Endothelial cell of umbilical vein (primary cell): ENCODE measurements around the gene ZNF205. TPM values are rescaled to one million over a fixed set of nuclear protein-coding genes. Genes with fewer than 3 reads are reported as not detected.
"Not testable (repeated sequence)": the region's sequence is repeated elsewhere in the genome, so short reads cannot be mapped to it uniquely, and the experiment has no call there.

ENCODE experiments used
- BruUV-seq: library from RNA; stranded (reverse); fragments of 400-500 nt; replicated peaks from 2 replicates; lab custom pipeline; 2021; lab: Mats Ljungman, UMichigan
- CTCF ChIA-PET: fragments of 300-600, 350-600 bp; sonication (Branson Sonifier 250); formaldehyde crosslinking; loops from one replicate; lab custom pipeline; 2021; ENCODE audit warnings: antibody characterized with exemption, inconsistent platforms; lab: Charles Lee
- POLR2A ChIA-PET: fragments of 300-600, 350-600 bp; sonication (Branson Sonifier 250); formaldehyde crosslinking; loops from one replicate; lab custom pipeline; 2021; ENCODE audit warnings: antibody characterized with exemption, inconsistent platforms; lab: Charles Lee
- DNase-seq: peaks from one replicate; pipeline ENCODE4 v3.0.0-alpha.2; 2011; ENCODE audit warnings: low read depth, low spot score
- FAIRE-seq: peaks from 2 replicates; lab custom pipeline; 2011; peaks lifted over from hg19 to GRCh38; lab: Jason Lieb, UNC
- H2AFZ ChIP-seq: 2 replicates; pipeline ENCODE4 v1.6.0; 2012; ENCODE audit warnings: low read depth, low read length, control low read depth, inconsistent platforms
- H3K27ac ChIP-seq: 2 replicates; pipeline ENCODE4 v1.5.1; 2011; ENCODE audit warnings: low read depth, mild to moderate bottlenecking, control low read depth, low read length, moderate library complexity; ENCODE audit not compliant: insufficient read depth
- H3K27me3 ChIP-seq, 2 experiments: 2 replicates each; pipeline versions ENCODE4 v1.6.0 to v1.6.1; 2011; ENCODE audit warnings: low read length in 2 of 2, mixed read lengths in 1 of 2; ENCODE audit not compliant: control insufficient read depth in 2 of 2, insufficient read depth in 2 of 2
- H3K36me3 ChIP-seq, 2 experiments: 2 replicates in 1 of 2; 3 replicates in 1 of 2; pipeline ENCODE4 v1.5.1; 2011; ENCODE audit warnings: low read length in 2 of 2, mild to moderate bottlenecking in 1 of 2, moderate library complexity in 1 of 2; ENCODE audit not compliant: control insufficient read depth in 2 of 2, insufficient read depth in 2 of 2; ENCODE audit errors: extremely low read depth in 1 of 2
- H3K4me1 ChIP-seq: 3 replicates; pipeline ENCODE4 v1.5.1; 2011; ENCODE audit warnings: mild to moderate bottlenecking, low read length; ENCODE audit not compliant: control insufficient read depth, insufficient read depth; ENCODE audit errors: extremely low read depth
- H3K4me2 ChIP-seq: 2 replicates; pipeline ENCODE4 v1.6.1; 2011; ENCODE audit warnings: low read length, control low read depth, mixed read lengths; ENCODE audit not compliant: insufficient read depth
- H3K4me3 ChIP-seq, 3 experiments: fragments of 200-600 bp in 1 of 3; sonication (generic), shearing (Covaris generic) in 1 of 3; replicated peaks in 1 of 3; 2 replicates each; pipeline ENCODE4 v1.5.1; 2011 to 2016; ENCODE audit warnings: control low read depth in 3 of 3, low read length in 3 of 3, mild to moderate bottlenecking in 2 of 3, inconsistent platforms in 1 of 3, low read depth in 1 of 3, moderate library complexity in 1 of 3; ENCODE audit not compliant: insufficient read depth in 1 of 3
- H3K79me2 ChIP-seq: 2 replicates; pipeline ENCODE4 v1.6.0; 2012; ENCODE audit warnings: low read length, inconsistent platforms; ENCODE audit not compliant: control insufficient read depth, insufficient read depth
- H3K9ac ChIP-seq: replicated peaks from 2 replicates; pipeline ENCODE3; 2011; ENCODE audit warnings: low read length, control low read depth; ENCODE audit not compliant: insufficient read depth; ENCODE audit errors: extremely low read depth
- H3K9me1 ChIP-seq: replicated peaks from 3 replicates; pipeline ENCODE4 v1.6.0; 2011; ENCODE audit warnings: mild to moderate bottlenecking, low read length; ENCODE audit not compliant: control insufficient read depth, insufficient read depth; ENCODE audit errors: extremely low read depth
- H3K9me3 ChIP-seq: replicated peaks from 2 replicates; pipeline ENCODE4 v1.5.1; 2012; ENCODE audit warnings: low read length, inconsistent platforms; ENCODE audit not compliant: control insufficient read depth, insufficient read depth
- H4K20me1 ChIP-seq: replicated peaks from 2 replicates; pipeline ENCODE3; 2011; ENCODE audit warnings: mild to moderate bottlenecking, low read length; ENCODE audit not compliant: control insufficient read depth, insufficient read depth; ENCODE audit errors: extremely low read depth
- EZH2 ChIP-seq: IDR thresholded peaks from 2 replicates; pipeline ENCODE4 v1.6.1; 2012; ENCODE audit warnings: borderline replicate concordance, low read depth, mild to moderate bottlenecking, moderate library complexity, low read length, inconsistent platforms; ENCODE audit not compliant: severe bottlenecking
- GATA2 ChIP-seq: IDR thresholded peaks from 2 replicates; pipeline ENCODE4 v1.7.0; 2011; ENCODE audit warnings: low read depth, mild to moderate bottlenecking, moderate library complexity, mixed read lengths, low read length; ENCODE audit not compliant: insufficient read length, insufficient read depth
- JUN ChIP-seq: IDR thresholded peaks from 2 replicates; pipeline ENCODE4 v1.6.1; 2011; ENCODE audit warnings: borderline replicate concordance, low read depth; ENCODE audit not compliant: insufficient read length, insufficient read depth
- MYC ChIP-seq: IDR thresholded peaks from one replicate; pipeline ENCODE4 v1.6.1; 2011; ENCODE audit warnings: mild to moderate bottlenecking, low read depth, low read length
- POLR2A ChIP-seq: IDR thresholded peaks from 2 replicates; pipeline ENCODE4 v1.6.1; 2012; ENCODE audit warnings: low read depth, mild to moderate bottlenecking, control low read depth, low read length
- POLR2AphosphoS5 ChIP-seq: IDR thresholded peaks from 2 replicates; pipeline ENCODE4 v1.6.1; 2012; ENCODE audit warnings: low read depth, mild to moderate bottlenecking, control low read depth, low read length, moderate library complexity; ENCODE audit not compliant: insufficient read depth
- dilution Hi-C: fragments of 300-500 bp; cut with MboI; formaldehyde crosslinking; loops from one replicate; pipeline ENCODE4 v1.15.0; 2019; ENCODE audit warnings: low sequenced_read_pairs; ENCODE audit not compliant: extremely low pct_ligation_motif_present
- intact Hi-C: fragments of 100-400 bp; cut with micrococcal nuclease; formaldehyde crosslinking; loops from one replicate; pipeline ENCODE4 v1.10.0; 2022
- polyA plus RNA-seq, 4 experiments: library from polyadenylated mRNA; depleted of rRNA in 3 of 4; stranded (reverse) in 3 of 4; unstranded in 1 of 4; fragments of >200 nt; gene quantifications; 2 replicates each; pipeline versions ENCODE4 v1.2.1 to v1.2.3, GENCODE V29; 2011 to 2012; ENCODE audit warnings: missing spikeins in 1 of 4
- small RNA-seq: library from RNA; depleted of rRNA; stranded (forward); fragments of <200 nt; gene quantifications from one replicate; pipeline ENCODE3, GENCODE V24; 2012; ENCODE audit warnings: low replicate concordance, low read depth; ENCODE audit not compliant: insufficient read depth, insufficient read length
- total RNA-seq: library from RNA; stranded (reverse); gene quantifications from 2 replicates; pipeline ENCODE4 v1.2.3, GENCODE V29; 2021

ZNF205 gene
- total and polyA plus RNA-seq, 2 donors (not counting 3 experiments of a cell fraction or from before 2014, with no cell fraction given): 18.5 to 19.0 TPM

DNA sequence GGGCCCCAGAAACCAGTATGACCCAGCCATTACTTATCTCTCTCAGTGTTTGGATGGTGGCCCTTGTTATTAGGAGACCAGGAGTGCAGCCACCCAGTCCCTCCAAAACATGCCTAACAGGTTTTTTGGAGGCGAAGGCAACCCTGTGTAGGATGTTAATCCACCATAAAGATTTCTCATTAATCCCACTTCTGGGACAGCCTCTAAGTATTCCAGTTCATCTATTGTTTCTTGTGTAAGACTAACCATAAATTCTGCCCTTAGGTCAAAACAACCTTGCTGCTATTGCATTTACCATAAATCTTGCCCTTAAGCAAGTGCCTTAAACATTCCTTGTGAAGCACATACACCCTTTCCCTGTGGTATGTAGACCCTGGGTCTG is 54.1 kb downstream of the ZNF205 start:
- DNase-seq (no peak), FAIRE-seq (no peak)
- H3K4me1 ChIP-seq: peaks cover 8% of the 10 kb centered on the region
- H3K27me3 ChIP-seq: peaks cover 27 to 28% of the 10 kb centered on the region in 2 experiments
- intact Hi-C loops (loop anchor here (1.0 to 2.0 kb wide), 3 partner anchors 14 to 72 kb away; partner anchors contain the start of gene ZNF213), dilution Hi-C loops (no loop called here)
- H3K27ac ChIP-seq: no peak overlapping the region
- no peak overlapping the region for H2AFZ ChIP-seq
- no peaks in the 10 kb centered on the region for H3K79me2 ChIP-seq
- H3K9ac ChIP-seq: no peak overlapping the region
- no peak for TF ChIP-seq JUN
- no peak for TF ChIP-seq POLR2AphosphoS5
- no peak for TF ChIP-seq GATA2
- no peak for TF ChIP-seq POLR2A
- TF ChIP-seq MYC: no peak
- no peak for TF ChIP-seq EZH2
- no TSS peak for BruUV-seq
- H3K4me3 ChIP-seq: no peak overlapping the region
- H3K36me3 ChIP-seq: no peaks in the 10 kb centered on the region
- ChIA-PET POLR2A (interaction anchor here (1.2 kb wide), 1 partner anchor 31 kb away, joined by 3 read pairs; the partner anchor contains the start of gene ZNF213), CTCF (interaction anchor here (0.6 to 1.4 kb wide), 15 partner anchors 9 to 134 kb away, joined by 3 to 17 read pairs (median 4); partner anchors contain the start of gene ZNF213)
- no peaks in the 10 kb centered on the region for H3K9me3 ChIP-seq
- H3K9me1 ChIP-seq: no peaks in the 10 kb centered on the region
- H3K4me2 ChIP-seq: no peak overlapping the region
- H4K20me1 ChIP-seq: no peaks in the 10 kb centered on the region

DNA sequence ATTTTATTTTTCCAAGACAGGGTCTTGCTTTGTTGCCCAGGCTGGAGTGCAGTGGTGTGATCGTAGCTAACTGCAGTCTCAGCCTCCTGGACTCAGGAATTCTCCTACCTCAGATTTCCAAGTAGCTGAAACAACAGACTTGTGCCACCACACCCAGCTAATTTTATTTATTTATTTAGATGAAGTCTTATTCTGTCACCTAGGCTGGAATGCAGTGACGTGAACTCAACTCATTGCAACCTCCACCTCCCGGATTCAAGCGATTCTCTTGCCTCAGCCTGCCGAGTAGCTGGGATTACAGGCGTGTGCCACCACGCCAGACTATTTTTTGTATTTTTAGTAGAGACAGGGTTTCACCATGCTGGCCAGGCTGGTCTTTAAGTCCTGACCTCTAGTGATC is 56.3 kb downstream of the ZNF205 start:
- H3K9me3 ChIP-seq, H3K4me2 ChIP-seq, dilution Hi-C loops, POLR2A ChIA-PET, H3K79me2 ChIP-seq, intact Hi-C loops, DNase-seq, H3K9ac ChIP-seq, H3K4me3 ChIP-seq, H2AFZ ChIP-seq, H4K20me1 ChIP-seq, H3K36me3 ChIP-seq, H3K27ac ChIP-seq, H3K9me1 ChIP-seq, BruUV-seq, FAIRE-seq: not testable (repeated sequence)
- CTCF ChIA-PET: interaction anchor here (0.9 to 2.4 kb wide), 7 partner anchors 14 to 137 kb away, joined by 3 to 14 read pairs (median 7); no protein-coding TSS in a partner anchor
- H3K4me1 ChIP-seq: peaks cover 14% of the 10 kb centered on the region
- peaks cover 31 to 37% of the 10 kb centered on the region in 2 experiments for H3K27me3 ChIP-seq

Small RNA genes lying within 50 kb of the gene (small RNA-seq; reads per million reads assigned to genes)
- not detected for gene RNU1-22P

Other genes with a start within 250 kb of the ZNF205 start
- gene FLYWCH2, start 229.4 kb upstream of the ZNF205 start, total RNA-seq: 18.3 and 24.1 TPM in 2 replicates
- gene FLYWCH2, start 229.4 kb upstream of the ZNF205 start, polyA plus RNA-seq: 34.6 and 45.1 TPM in 2 replicates
- 51.2 and 51.7 TPM in 2 replicates for gene FLYWCH1, start 200.7 kb upstream of the ZNF205 start, total RNA-seq
- gene FLYWCH1, start 200.7 kb upstream of the ZNF205 start, polyA plus RNA-seq: 32.0 and 37.3 TPM in 2 replicates
- not detected in 2 replicates for gene KREMEN2, start 148.3 kb upstream of the ZNF205 start, total RNA-seq
- gene KREMEN2, start 148.3 kb upstream of the ZNF205 start, polyA plus RNA-seq: not detected in 2 replicates
- 25.4 and 31.2 TPM in 2 replicates for gene PAQR4, start 143.2 kb upstream of the ZNF205 start, total RNA-seq
- gene PAQR4, start 143.2 kb upstream of the ZNF205 start, polyA plus RNA-seq: 23.8 and 25.7 TPM in 2 replicates
- gene PKMYT1, start 132.1 kb upstream of the ZNF205 start, total RNA-seq: 36.1 and 48.5 TPM in 2 replicates
- gene PKMYT1, start 132.1 kb upstream of the ZNF205 start, polyA plus RNA-seq: 26.1 and 46.1 TPM in 2 replicates
- not detected in 2 replicates for gene CLDN9, start 99.7 kb upstream of the ZNF205 start, total RNA-seq
- gene CLDN9, start 99.7 kb upstream of the ZNF205 start, polyA plus RNA-seq: 0.06 TPM in 1 of 2 replicates, not detected in the other
- gene CLDN6, start 94.4 kb upstream of the ZNF205 start, total RNA-seq: not detected in 2 replicates
- 0.28 and 0.80 TPM in 2 replicates for gene CLDN6, start 94.4 kb upstream of the ZNF205 start, polyA plus RNA-seq
- gene TNFRSF12A, start 92.2 kb upstream of the ZNF205 start, total RNA-seq: 162 and 169 TPM in 2 replicates
- 187 and 248 TPM in 2 replicates for gene TNFRSF12A, start 92.2 kb upstream of the ZNF205 start, polyA plus RNA-seq
- 25.8 and 28.7 TPM in 2 replicates for gene HCFC1R1, start 88.6 kb upstream of the ZNF205 start, total RNA-seq
- 49.3 and 64.5 TPM in 2 replicates for gene HCFC1R1, start 88.6 kb upstream of the ZNF205 start, polyA plus RNA-seq
- gene THOC6, start 88.6 kb upstream of the ZNF205 start, total RNA-seq: 23.9 and 24.1 TPM in 2 replicates
- gene THOC6, start 88.6 kb upstream of the ZNF205 start, polyA plus RNA-seq: 36.9 and 39.3 TPM in 2 replicates
- gene BICDL2, start 75.6 kb upstream of the ZNF205 start, total RNA-seq: not detected in 2 replicates
- not detected in 2 replicates for gene BICDL2, start 75.6 kb upstream of the ZNF205 start, polyA plus RNA-seq
- gene MMP25, start 66.0 kb upstream of the ZNF205 start, total RNA-seq: 0.21 and 0.35 TPM in 2 replicates
- gene MMP25, start 66.0 kb upstream of the ZNF205 start, polyA plus RNA-seq: 0.08 and 0.13 TPM in 2 replicates
- gene IL32, start 46.9 kb upstream of the ZNF205 start, total RNA-seq: 55.7 and 127 TPM in 2 replicates
- 336 and 493 TPM in 2 replicates for gene IL32, start 46.9 kb upstream of the ZNF205 start, polyA plus RNA-seq
- not detected in 2 replicates for gene ZSCAN10, start 13.3 kb upstream of the ZNF205 start, total RNA-seq
- gene ZSCAN10, start 13.3 kb upstream of the ZNF205 start, polyA plus RNA-seq: 0.08 TPM in 1 of 2 replicates, not detected in the other
- 8.0 and 9.8 TPM in 2 replicates for gene ZNF213, start 22.4 kb downstream of the ZNF205 start, total RNA-seq
- gene ZNF213, start 22.4 kb downstream of the ZNF205 start, polyA plus RNA-seq: 1.8 and 2.0 TPM in 2 replicates
- not detected in 2 replicates for gene OR1F1, start 75.6 kb downstream of the ZNF205 start, total RNA-seq
- gene OR1F1, start 75.6 kb downstream of the ZNF205 start, polyA plus RNA-seq: 0.17 and 0.25 TPM in 2 replicates
- gene ZNF200, start 122.6 kb downstream of the ZNF205 start, total RNA-seq: 9.1 and 10.0 TPM in 2 replicates
- gene ZNF200, start 122.6 kb downstream of the ZNF205 start, polyA plus RNA-seq: 2.8 and 3.4 TPM in 2 replicates
- not detected in 2 replicates for gene MEFV, start 144.0 kb downstream of the ZNF205 start, total RNA-seq
- not detected in 2 replicates for gene MEFV, start 144.0 kb downstream of the ZNF205 start, polyA plus RNA-seq
- gene ZNF263, start 170.9 kb downstream of the ZNF205 start, total RNA-seq: 20.8 and 22.7 TPM in 2 replicates
- 10.9 TPM in 2 replicates for gene ZNF263, start 170.9 kb downstream of the ZNF205 start, polyA plus RNA-seq
- gene TIGD7, start 192.8 kb downstream of the ZNF205 start, total RNA-seq: 3.3 and 3.5 TPM in 2 replicates
- 1.1 TPM in 2 replicates for gene TIGD7, start 192.8 kb downstream of the ZNF205 start, polyA plus RNA-seq
- 28.0 and 28.4 TPM in 2 replicates for gene ZNF75A, start 192.9 kb downstream of the ZNF205 start, total RNA-seq
- 6.4 and 8.3 TPM in 2 replicates for gene ZNF75A, start 192.9 kb downstream of the ZNF205 start, polyA plus RNA-seq
- not detected in 2 replicates for gene OR2C1, start 243.3 kb downstream of the ZNF205 start, total RNA-seq
- gene OR2C1, start 243.3 kb downstream of the ZNF205 start, polyA plus RNA-seq: not detected in 2 replicates